ENCODE data around the gene FBXO15.

GRCh38 chr18:74124642-74125041, 23.0 kb downstream of the FBXO15 start:
- TF ChIP-seq, protein P1, sequence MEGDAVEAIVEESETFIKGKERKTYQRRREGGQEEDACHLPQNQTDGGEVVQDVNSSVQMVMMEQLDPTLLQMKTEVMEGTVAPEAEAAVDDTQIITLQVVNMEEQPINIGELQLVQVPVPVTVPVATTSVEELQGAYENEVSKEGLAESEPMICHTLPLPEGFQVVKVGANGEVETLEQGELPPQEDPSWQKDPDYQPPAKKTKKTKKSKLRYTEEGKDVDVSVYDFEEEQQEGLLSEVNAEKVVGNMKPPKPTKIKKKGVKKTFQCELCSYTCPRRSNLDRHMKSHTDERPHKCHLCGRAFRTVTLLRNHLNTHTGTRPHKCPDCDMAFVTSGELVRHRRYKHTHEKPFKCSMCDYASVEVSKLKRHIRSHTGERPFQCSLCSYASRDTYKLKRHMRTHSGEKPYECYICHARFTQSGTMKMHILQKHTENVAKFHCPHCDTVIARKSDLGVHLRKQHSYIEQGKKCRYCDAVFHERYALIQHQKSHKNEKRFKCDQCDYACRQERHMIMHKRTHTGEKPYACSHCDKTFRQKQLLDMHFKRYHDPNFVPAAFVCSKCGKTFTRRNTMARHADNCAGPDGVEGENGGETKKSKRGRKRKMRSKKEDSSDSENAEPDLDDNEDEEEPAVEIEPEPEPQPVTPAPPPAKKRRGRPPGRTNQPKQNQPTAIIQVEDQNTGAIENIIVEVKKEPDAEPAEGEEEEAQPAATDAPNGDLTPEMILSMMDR (IDR thresholded peaks at IDR 0.05) = no peak
- no peak for TF ChIP-seq POLR2A (IDR thresholded peaks at IDR 0.05)

Data from thyroid gland (tissue), 4 donors.